Kidney (tissue), 14 donors: ENCODE data around the gene TNFRSF18. TPM values are rescaled to one million over a fixed set of nuclear protein-coding genes. Genes with fewer than 3 reads are reported as not detected.
A peak's percentile ranks its signal among the peaks of the same experiment; 100 is the strongest.

Experiments used
- DNase-seq, 5 donors: peaks; one replicate each; pipeline ENCODE4 v3.0.0-alpha.2; 2013 to 2020
- FAIRE-seq: peaks from 2 replicates; lab custom pipeline; 2012; peaks lifted over from hg19 to GRCh38; lab: Jason Lieb, UNC
- H3K27ac ChIP-seq, 2 donors: one replicate each; pipeline ENCODE4 v1.7.0; 2013; ENCODE audit warnings: low read depth in 2 of 2, low read length in 2 of 2, inconsistent platforms in 1 of 2
- H3K27me3 ChIP-seq: one replicate; pipeline ENCODE4 v1.7.1; 2013; ENCODE audit warnings: low read length, inconsistent platforms; ENCODE audit not compliant: control insufficient read depth, insufficient read depth
- H3K36me3 ChIP-seq, 3 donors: one replicate each; pipeline versions ENCODE4 v1.7.0 to v1.7.1; 2013; ENCODE audit warnings: low read length in 3 of 3, control low read depth in 1 of 3, inconsistent platforms in 1 of 3; ENCODE audit not compliant: insufficient read depth in 3 of 3, control insufficient read depth in 2 of 3
- H3K4me1 ChIP-seq, 3 donors: one replicate each; pipeline versions ENCODE4 v1.7.0 to v1.7.1; 2013; ENCODE audit warnings: low read length in 3 of 3, inconsistent platforms in 1 of 3, low read depth in 1 of 3; ENCODE audit not compliant: control insufficient read depth in 2 of 3, insufficient read depth in 2 of 3
- H3K4me3 ChIP-seq, 3 donors: one replicate each; pipeline versions ENCODE4 v1.7.0 to v1.8.1; 2013; ENCODE audit warnings: low read length in 3 of 3, control low read depth in 1 of 3, inconsistent platforms in 1 of 3
- H3K9ac ChIP-seq, 3 donors: one replicate each; pipeline versions ENCODE4 v1.7.0 to v1.7.1; 2013; ENCODE audit warnings: low read length in 3 of 3, control low read depth in 1 of 3, inconsistent platforms in 1 of 3
- H3K9me3 ChIP-seq, 3 donors: one replicate each; pipeline versions ENCODE4 v1.7.0 to v1.7.1; 2013; ENCODE audit warnings: low read length in 3 of 3, control low read depth in 1 of 3, inconsistent platforms in 1 of 3; ENCODE audit not compliant: control insufficient read depth in 2 of 3, insufficient read depth in 1 of 3
- CTCF ChIP-seq: IDR thresholded peaks from 3 replicates; pipeline ENCODE4 v1.5.1; 2012; ENCODE audit warnings: mild to moderate bottlenecking, moderate library complexity, borderline replicate concordance; ENCODE audit not compliant: insufficient read depth; ENCODE audit errors: extremely low read depth
- intact Hi-C: fragments of 100-400 bp; cut with DNase I; formaldehyde crosslinking; loops from one replicate; pipeline ENCODE4 v1.11.1; 2022
- polyA plus RNA-seq: library from polyadenylated mRNA; stranded (reverse); fragments of 350-450 nt; fragmentation: Illumina TruSeq; extraction: RNeasy Lipid Tissue Mini Kit (QIAGEN cat#74804); gene quantifications from one replicate; pipeline ENCODE4 v1.2.3, GENCODE V29; 2014; ENCODE audit warnings: low read depth, low replicate concordance; ENCODE audit not compliant: insufficient read depth
- total RNA-seq: library from RNA; stranded (reverse); fragmentation: NEBNext Ultra II Directional; extraction: Animal tissue kit (Norgen Biotek cat#: 25700); gene quantifications from one replicate; pipeline ENCODE4 v1.2.1, GENCODE V29; 2021
- donor health status: control.
- donor health status: control.
- donor health status: control.
- donor health status: control.
- donor health status: control.
- donor health status: DM: yes; HTN: yes; CAD: no.
- donor health status: Normal renal cell carcinoma (clear cell type).

The TNFRSF18 gene
- total and polyA plus RNA-seq, 2 donors from 2014 or later = 8.1 TPM; not detected in 1

- peaks cover 0 to 4% (median 0%) of the 10 kb centered on the region in 3 donors for H3K4me1 ChIP-seq
- H3K27ac ChIP-seq = no peak overlapping the region
- no peak for TF ChIP-seq CTCF
- DNase-seq (no peak), FAIRE-seq (no peak)
- no peaks in the 10 kb centered on the region for H3K27me3 ChIP-seq
- peaks cover 0 to 11% (median 3%) of the 10 kb centered on the region in 3 donors for H3K36me3 ChIP-seq
- intact Hi-C loops = no loop called here
- no peak overlapping the region for H3K4me3 ChIP-seq
- no peak overlapping the region for H3K9ac ChIP-seq
- no peaks in the 10 kb centered on the region for H3K9me3 ChIP-seq
Observed at GRCh38 chr1:1215881-1216605, 9.7 kb upstream of the TNFRSF18 start.

- H3K9me3 ChIP-seq = no peaks in the 10 kb centered on the region
- peaks cover 0 to 4% (median 0%) of the 10 kb centered on the region in 3 donors for H3K4me1 ChIP-seq
- H3K4me3 ChIP-seq = no peak overlapping the region
- no peak for TF ChIP-seq CTCF
- peaks cover 0 to 8% (median 0%) of the 10 kb centered on the region in 3 donors for H3K36me3 ChIP-seq
- FAIRE-seq (no peak), DNase-seq (no peak)
- no peaks in the 10 kb centered on the region for H3K27me3 ChIP-seq
- intact Hi-C loops = no loop called here
- H3K9ac ChIP-seq = no peak overlapping the region
- H3K27ac ChIP-seq = no peak overlapping the region
Observed at GRCh38 chr1:1215080-1215676, 8.8 kb upstream of the TNFRSF18 start.

- no peaks in the 10 kb centered on the region for H3K27me3 ChIP-seq
- intact Hi-C loops = no loop called here
- no peak for TF ChIP-seq CTCF
- FAIRE-seq (no peak), DNase-seq (peak; percentile 38 to 85 (median 59))
- H3K9me3 ChIP-seq = no peaks in the 10 kb centered on the region
- peaks cover 0 to 6% (median 0%) of the 10 kb centered on the region in 3 donors for H3K36me3 ChIP-seq
- no peak within 1 kb of the TSS for H3K4me3 ChIP-seq
- no peak within 1 kb of the TSS for H3K9ac ChIP-seq
- peaks cover 0 to 4% (median 0%) of the 10 kb centered on the region in 3 donors for H3K4me1 ChIP-seq
- H3K27ac ChIP-seq = no peak within 1 kb of the TSS
Observed at GRCh38 chr1:1213345-1214265, 7.2 kb upstream of the TNFRSF18 start, which contains the start of gene TNFRSF4. Gene TNFRSF4 (minus strand): TSS chr1:1214153. CDS start chr1:1214127, 26 bp downstream.
